Amniotic stem cell (primary cell): ENCODE results near the gene KNSTRN.
A peak's percentile ranks its signal among the peaks of the same experiment; 100 is the strongest.

Experiments used
- DNase-seq: peaks from one replicate; lab custom pipeline; 2025; lab: John Stamatoyannopoulos, UW

Gene KNSTRN

GRCh38 chr15:40397688-40398412 is 15.3 kb downstream of the KNSTRN start:
- DNase-seq: no peak

DNA sequence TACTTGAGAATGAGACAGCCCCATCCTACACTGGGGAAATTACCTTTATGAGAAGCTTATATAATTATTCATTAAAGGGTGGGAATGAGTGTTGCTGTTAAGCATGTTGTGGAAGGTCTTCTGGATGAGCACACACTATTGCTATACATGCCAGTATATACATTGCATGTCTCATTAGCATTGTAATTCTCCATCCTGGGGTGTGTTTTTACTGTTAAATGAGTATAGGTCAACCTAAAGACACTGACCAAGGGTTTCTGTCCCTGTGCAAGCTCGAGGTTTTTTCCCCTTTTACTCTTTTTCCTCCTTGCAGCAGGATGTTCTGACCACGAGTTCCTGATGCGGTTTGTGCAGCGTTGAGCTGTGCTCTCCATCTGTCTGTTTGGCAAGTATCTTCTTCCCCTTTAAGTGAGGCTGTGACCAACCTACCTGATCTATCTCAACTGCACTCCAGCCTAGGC is 15.9 kb downstream of the KNSTRN start:
- no peak for DNase-seq

- DNase-seq: no peak
These were observed 16.8 kb downstream of the KNSTRN start for GRCh38 chr15:40399370-40399769.

DNA sequence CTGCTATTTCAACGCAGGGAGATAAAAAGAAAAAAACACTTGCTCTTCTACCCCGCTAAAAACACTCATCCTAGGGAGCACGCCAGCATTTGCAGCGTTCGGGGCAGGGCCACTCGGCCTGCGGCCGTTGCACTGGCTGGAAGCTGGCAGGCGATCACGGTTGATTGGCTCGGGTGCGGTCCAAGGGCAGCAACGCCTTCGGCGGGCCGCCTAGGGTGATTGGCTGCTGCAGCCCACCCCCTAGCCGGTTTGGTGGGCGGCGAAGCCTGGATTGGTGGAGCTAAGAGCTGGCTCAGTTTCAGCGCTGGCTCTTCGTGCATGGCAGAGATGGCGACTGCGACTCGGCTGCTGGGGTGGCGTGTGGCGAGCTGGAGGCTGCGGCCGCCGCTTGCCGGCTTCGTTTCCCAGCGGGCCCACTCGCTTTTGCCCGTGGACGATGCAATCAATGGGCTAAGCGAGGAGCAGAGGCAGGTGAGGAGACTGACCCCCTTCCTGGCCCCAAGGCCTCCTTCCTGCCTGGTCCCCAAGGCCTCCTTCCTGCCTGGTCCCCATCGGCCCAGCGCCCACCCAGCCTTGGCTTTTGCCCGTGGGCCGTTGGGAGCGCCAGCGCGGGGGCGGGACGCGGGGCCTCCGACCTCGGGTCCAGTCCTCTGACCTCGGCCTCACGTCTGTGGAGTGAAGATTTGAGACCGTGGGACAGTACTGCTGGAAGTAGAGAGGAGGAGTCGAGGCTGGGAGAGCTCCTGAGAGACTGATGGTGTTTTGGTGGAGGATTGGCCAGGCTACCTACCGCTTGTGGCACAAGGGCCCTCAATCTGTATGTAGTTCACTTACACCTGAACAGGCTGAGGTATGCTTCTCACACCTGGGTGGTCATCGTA is 23.2 kb downstream of the KNSTRN start, which contains the start of gene IVD:
TSS of gene IVD (plus strand) at position 295 of the 881 bp plus-strand sequence. CDS start at position 328, 33 bp downstream.
- DNase-seq: peak; percentile 89

- no peak for DNase-seq
These were observed 24.9 kb downstream of the KNSTRN start for GRCh38 chr15:40407330-40407990.

GRCh38 chr15:40409366-40409765 is 26.8 kb downstream of the KNSTRN start:
- no peak for DNase-seq

DNA sequence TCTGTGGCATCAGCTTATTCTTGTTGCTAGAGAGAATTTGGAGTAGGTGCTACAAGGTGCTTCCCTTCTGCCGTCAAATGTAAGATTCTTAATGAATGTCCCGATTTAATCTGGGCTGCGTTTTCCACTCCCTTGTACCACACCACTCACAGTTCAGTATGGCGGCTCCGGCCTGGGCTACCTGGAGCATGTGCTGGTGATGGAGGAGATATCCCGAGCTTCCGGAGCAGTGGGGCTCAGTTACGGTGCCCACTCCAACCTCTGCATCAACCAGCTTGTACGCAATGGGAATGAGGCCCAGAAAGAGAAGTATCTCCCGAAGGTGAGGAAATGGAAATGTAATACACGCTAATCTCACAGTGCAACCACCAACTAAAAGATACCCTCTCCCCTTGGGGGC is 28.0 kb downstream of the KNSTRN start:
- DNase-seq: no peak

GRCh38 chr15:40412095-40412759 is 29.7 kb downstream of the KNSTRN start:
- no peak for DNase-seq

DNA sequence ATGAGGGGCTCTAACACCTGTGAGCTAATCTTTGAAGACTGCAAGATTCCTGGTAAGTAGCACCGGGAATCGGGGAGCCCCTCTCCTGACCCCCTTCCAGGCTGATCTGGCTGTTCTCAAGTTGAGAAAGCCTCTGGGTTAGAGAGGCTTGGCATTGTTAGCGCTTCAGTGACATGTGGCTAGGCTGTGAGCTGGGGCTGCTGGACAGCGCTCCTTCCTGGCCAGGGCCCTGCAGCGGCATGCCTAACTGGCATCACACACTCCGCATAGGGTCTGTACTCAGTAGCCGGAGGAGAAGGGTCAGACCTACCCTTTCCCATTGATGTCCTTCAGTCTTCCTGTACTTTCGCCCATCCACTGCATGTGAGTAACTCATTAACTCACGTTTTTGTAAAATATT is 30.5 kb downstream of the KNSTRN start:
- no peak for DNase-seq

GRCh38 chr15:40414816-40415215 is 32.3 kb downstream of the KNSTRN start:
- DNase-seq: no peak

DNA sequence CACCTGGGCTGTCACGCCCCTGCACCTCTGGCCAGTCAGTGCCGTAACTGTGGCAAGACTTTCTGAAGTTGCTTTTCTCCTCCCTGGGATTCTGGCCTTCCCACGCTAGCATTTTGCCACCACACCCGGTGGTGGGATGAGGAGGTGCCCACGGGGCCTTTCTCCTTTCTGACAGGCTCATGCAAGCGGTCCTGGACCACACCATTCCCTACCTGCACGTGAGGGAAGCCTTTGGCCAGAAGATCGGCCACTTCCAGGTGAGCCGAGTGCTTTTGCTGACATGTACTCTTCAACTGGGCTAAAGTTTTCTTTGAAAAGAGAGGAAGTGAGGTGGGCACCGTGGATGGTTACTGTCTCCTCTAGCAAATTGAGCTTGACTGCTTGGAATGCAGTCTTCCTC is 32.7 kb downstream of the KNSTRN start:
- no peak for DNase-seq

GRCh38 chr15:40416056-40416455 is 33.5 kb downstream of the KNSTRN start:
- DNase-seq: no peak

- no peak for DNase-seq
These were observed 35.6 kb downstream of the KNSTRN start for GRCh38 chr15:40418126-40418525.

GRCh38 chr15:40420071-40420713 is 37.7 kb downstream of the KNSTRN start:
- DNase-seq: no peak

GRCh38 chr15:40420793-40421192 is 38.3 kb downstream of the KNSTRN start:
- DNase-seq: no peak

DNA sequence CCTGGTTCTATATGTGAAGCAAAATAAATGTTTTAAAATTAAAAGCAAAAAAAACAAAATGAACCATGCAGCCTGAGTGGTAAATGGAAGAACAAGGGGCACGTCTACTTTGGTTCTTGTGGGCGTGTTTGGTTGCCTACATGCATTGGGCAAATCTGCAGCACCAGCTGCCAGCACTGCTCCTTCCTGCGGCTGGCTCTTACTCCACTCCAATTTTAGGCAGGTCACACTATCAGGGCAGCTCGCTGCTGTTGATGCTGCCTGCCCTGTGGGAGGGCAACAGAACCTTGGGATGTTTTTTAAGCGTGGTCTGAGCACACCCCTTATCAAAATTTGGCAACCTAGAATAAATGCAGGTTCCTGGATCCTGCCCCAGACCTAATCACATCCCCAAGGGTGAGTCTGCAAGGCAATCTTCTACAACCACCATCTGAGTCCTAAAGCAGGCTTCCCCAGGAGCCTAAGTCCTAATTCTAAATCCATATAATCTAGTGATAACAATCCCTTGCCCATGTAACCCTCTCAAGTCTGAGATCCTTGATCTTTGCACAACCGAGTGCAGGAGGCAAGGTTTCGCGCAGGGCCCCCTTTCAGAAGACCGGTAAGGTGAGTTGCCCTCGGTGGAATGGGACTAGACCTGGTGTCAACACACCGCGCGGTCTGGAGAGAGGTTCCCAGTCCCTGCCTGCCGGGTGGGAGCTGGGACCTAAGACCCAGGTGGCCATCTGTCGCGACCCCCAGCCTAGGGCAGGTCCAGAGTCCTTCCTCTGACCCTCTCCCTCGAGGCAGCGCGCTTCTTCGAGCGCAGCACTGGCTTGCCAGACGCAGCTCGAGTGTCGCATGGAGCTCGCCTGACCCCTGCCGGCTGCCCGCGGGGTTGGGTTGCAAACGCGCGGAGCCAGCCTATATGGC is 39.0 kb downstream of the KNSTRN start:
- DNase-seq: peak; percentile 44

DNA sequence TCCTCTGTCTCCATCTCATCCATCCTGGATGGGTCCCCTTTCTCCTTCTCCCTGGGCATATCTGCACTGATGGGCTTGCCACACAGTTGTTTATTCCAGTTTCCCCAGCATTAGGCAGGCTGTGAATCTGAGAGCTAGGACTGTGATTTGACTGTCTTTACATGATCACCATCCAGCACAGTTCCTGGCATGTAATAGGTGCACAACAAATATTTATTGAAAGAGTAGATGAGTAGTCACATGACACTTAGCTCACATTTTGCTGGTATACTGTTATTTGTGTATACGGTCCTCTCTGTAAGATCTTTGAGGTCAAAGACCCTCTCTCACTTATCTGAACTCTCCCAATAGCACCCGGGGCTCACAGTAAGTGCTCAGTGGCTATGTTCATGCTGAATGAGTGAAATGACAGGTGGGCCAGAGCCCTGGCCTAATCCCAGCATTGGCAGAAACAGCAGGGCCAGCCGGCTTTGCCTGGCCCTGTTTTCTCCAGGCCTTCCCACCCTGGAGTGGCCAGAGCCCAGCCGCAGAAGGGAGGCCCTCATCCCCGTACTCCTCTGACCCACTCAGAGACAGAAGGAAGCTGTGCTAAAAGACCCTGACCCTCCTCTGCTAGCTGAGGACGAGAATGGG is 42.1 kb downstream of the KNSTRN start:
- no peak for DNase-seq

DNA sequence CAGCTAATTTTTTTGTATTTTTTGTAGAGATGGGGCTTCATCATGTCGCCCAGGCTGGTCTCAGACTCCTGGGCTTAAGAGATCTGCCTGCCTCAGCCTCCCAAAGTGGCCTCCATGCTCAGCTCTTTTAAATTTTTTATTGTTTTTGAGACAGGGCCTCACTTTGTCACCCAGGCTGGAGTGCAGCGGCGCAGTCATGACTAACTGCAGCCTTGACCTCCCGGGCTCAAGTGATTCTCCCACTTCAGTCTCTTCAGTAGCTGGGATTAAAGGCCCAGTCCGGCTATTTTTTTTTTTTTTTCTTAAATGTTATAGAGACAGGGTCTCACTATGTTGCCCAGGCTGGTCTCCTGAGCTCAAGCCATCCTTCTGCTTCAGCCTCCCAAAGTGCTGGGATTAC is 43.2 kb downstream of the KNSTRN start:
- DNase-seq: no peak

- DNase-seq: no peak
These were observed 44.7 kb downstream of the KNSTRN start for GRCh38 chr15:40427188-40427587.

DNA sequence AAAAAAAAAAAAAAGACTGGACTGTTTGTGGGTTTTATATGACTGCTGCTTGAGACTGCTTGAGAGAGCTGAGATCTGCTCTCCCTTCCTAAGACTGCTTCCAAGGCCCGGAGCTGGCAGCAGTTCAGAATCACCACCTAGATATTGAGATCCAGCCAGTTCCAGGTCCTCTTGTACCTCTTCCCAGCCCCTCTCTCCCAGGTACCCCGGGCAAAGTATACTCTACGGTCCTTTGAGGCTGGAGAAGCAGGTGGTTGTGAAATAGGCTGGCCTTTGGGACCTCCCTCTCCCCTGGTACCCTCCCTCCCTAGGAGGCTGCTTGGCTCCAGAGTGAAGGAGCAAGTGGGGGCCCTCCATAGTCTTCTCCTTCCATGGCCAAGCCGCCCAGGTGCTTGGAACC is 45.7 kb downstream of the KNSTRN start:
- no peak for DNase-seq
